ENCODE results near the gene CALML3.

GRCh38 chr10:5504146-5505072 lies 20.4 kb upstream of the CALML3 start:
- TF ChIP-seq POLR2A (IDR thresholded peaks at IDR 0.05) = no peak
- TF ChIP-seq, protein P1, sequence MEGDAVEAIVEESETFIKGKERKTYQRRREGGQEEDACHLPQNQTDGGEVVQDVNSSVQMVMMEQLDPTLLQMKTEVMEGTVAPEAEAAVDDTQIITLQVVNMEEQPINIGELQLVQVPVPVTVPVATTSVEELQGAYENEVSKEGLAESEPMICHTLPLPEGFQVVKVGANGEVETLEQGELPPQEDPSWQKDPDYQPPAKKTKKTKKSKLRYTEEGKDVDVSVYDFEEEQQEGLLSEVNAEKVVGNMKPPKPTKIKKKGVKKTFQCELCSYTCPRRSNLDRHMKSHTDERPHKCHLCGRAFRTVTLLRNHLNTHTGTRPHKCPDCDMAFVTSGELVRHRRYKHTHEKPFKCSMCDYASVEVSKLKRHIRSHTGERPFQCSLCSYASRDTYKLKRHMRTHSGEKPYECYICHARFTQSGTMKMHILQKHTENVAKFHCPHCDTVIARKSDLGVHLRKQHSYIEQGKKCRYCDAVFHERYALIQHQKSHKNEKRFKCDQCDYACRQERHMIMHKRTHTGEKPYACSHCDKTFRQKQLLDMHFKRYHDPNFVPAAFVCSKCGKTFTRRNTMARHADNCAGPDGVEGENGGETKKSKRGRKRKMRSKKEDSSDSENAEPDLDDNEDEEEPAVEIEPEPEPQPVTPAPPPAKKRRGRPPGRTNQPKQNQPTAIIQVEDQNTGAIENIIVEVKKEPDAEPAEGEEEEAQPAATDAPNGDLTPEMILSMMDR (IDR thresholded peaks at IDR 0.05) = no peak

Data from uterus (tissue), 2 donors.